NCI-H2029 treated with DMSO at 0.1 percent for 48 hours (cell line): ENCODE data around the gene ERN1.
A peak's percentile ranks its signal among the peaks of the same experiment; 100 is the strongest.

Source experiments
- DNase-seq: peaks from one replicate; lab custom pipeline; 2025; lab: John Stamatoyannopoulos, UW

Gene ERN1

DNA sequence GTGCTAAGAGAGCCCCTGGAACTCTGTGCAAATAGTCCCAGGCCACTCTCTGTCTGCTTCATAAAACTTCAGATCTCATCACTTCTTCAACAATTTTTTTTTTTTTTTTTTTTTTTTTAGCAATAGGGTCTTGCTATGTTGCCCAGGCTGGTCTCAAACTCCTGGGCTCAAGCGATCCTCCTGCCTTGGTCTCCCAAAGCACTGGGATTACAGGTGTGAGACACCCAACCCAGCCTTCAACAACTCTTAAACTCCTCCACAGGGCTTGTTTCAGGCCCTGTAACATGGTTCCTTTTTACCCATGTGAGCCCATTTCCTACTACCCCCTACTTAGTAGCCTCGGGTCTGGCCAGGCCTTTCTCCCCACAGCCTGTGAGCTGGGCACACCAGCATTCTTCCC lies 70.2 kb downstream of the ERN1 start:
- no peak for DNase-seq

DNA sequence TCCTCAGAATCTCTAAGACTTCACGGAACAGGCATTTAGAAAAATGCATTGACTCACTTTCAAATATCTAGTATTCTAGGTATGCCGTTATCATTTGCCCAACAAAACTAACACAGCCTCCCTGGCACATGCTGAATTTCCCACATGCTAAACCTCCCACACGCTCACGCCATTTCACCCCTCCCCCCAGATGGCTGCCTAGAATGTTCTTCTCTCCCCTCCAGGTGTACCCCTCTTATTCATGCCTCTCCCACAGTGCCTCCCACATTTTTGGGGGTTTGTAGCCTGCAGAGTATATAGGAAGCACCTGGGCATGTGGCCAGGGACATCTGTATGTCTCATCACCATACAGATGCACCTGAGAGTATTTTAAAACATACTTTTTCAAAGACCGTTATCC lies 71.3 kb downstream of the ERN1 start:
- DNase-seq: no peak

GRCh38 chr17:64057701-64058263 lies 72.2 kb downstream of the ERN1 start:
- DNase-seq: no peak

- no peak for DNase-seq
Observed at GRCh38 chr17:64056269-64057005, 73.5 kb downstream of the ERN1 start.

DNA sequence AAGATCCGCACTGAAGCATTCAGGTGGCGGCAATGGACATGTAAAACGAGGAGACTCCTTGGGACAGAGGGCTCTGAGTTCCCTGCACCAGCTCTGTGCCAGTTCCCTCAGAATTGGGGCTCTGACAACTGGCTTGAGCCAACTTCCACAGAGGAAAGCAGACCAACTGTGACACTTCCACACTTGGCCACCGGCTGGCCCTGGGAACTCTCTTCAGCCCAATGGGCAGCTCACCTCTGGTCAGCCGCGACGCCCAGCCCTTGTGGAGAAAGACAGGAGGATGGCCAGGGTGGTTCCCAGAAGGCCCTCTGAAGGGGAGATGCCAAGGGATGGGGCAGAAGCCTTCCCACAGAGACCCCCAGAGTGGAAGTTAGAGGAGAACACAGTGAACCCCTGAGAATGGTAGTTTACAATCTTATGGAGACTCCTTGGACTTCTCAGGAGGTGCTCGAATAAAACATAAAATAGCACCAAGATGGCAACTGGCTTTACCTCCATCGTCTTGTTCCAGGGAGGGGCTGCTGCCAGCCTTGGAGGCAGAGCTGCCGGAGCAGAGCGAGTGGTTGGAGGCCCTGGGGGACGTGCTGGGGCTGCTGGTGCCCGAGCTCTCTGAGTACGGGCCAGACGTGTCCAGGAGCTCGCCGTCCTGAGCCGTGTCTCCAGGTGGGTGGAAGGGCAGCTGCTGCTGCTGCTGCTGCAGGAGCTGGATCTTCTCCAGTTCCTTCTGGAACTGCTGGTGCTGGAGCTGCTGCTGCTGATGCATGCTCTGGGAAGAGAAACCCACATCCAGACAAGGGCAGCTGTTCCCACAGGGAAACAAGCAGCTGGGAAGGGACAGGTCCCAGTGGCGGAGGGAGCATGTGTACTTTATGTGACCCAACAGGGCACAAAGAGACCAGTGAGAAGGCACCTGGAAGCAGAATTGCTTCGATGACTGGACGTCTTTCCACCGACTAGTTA lies 74.5 kb downstream of the ERN1 start:
- no peak for DNase-seq

- DNase-seq: no peak
Observed at GRCh38 chr17:64054304-64054703, 75.6 kb downstream of the ERN1 start.

GRCh38 chr17:64053101-64053500 lies 76.8 kb downstream of the ERN1 start:
- DNase-seq: no peak

- no peak for DNase-seq
Observed at GRCh38 chr17:64051153-64051552, 78.8 kb downstream of the ERN1 start.

- no peak for DNase-seq
Observed at GRCh38 chr17:64048805-64049204, 81.1 kb downstream of the ERN1 start.

DNA sequence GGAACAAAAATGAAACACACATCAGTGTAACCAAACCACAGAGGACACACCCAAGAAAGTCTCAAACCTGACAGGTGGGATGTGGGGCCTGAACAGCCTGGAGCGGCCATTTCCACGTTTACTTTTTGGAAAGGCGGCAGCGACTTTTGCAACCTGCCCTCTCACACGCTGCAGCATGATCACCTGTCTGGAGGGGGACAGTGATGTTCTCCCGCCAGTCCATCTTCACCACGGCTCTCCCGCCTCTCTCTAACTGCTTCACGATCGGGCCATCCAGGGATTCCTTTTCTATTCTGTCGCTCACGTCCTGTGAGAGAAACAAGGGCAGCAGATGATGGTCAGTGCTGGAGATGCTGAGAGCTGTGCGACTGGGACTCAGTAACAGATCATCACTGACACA lies 84.8 kb downstream of the ERN1 start:
- no peak for DNase-seq

GRCh38 chr17:64042700-64043485 lies 87.1 kb downstream of the ERN1 start:
- DNase-seq: no peak

GRCh38 chr17:64041912-64042311 lies 88.0 kb downstream of the ERN1 start:
- DNase-seq: no peak

GRCh38 chr17:64040206-64040605 lies 89.7 kb downstream of the ERN1 start:
- no peak for DNase-seq

DNA sequence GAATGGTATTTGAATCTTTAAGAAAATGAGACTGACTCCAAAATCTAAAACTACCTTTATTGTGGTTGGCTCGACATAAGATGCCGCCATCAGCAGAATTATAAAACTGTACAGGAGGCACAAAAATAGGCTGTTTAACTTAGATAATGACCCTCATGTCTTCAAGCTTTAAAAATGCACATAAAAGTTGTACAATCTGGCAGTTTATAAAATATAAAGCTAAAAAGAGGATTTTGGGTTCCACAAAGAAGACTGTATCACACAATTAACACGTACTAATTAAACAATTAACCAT lies 90.9 kb downstream of the ERN1 start:
- DNase-seq: no peak

DNA sequence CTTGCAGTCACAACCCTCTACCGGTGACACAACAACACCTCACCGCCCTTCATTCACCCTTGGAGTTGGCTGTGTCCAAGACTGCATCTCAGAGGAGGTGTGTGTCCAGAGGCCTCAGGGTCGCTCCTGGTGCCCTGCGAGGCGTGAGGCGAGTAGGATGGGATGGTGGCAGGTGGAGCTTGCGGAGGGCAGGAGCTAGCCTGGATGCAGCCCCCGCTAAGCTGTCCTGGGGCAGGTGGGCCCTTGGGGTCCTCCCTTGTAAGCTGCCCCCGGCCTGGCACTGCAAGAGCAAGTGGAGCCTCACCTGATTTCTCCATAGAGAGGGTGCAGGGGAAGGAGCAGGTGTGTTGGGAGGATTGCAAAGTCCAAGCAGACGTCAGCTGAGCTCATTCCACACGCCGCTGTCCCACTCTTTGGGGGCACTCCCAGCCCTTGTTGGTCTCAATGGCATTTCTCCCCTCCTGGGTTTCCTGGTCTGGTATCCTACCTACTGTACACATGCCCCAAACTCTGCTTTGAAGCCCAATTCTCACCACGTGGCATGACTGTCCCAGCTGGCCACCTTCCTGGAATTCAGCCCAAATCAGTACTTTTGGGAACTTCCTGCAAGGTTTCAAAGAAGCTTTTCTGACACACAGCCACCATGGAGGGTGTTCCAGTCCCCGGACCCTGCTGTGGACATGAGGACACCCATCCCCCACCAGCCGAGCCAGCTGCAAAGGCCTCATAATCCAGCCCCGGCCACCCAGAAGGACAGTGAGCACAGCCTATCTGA lies 91.4 kb downstream of the ERN1 start:
- no peak for DNase-seq

DNA sequence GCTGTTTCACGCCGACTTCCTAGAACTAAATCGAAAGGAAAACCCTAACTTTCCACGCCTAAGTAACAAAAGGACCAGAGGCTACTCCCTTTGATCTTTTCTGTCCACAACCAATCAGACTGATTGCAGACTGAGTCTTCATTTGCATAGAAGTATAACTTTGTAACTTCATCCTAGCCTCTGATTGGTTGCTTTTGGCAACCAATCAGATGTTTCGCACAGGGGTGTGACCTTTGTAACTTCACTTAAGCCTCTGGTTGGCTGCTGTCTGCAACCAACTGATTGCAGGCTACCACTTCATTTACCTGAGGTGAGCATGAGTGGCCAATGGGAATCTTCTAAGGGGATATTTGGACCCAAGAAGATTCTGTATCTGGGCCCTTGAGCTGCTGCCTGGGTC lies 92.1 kb downstream of the ERN1 start:
- DNase-seq: no peak

DNA sequence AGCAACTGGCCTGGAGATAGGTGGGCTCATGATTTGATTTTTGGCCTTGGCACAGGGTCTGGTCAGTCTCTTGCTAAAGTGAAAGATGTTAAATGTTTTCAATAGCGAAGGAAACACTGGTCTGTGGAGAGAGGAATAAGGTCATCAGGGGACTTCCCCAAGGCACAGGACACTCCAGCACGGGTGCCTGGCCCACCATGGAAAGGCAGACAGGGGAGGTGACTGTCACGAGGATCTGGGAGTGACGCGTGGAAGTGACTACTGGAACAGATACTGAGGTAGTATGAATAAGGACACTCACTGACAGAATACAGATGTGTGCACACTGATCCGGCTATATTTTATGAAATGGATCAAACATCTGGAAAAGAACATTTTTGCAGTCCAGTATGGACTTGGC lies 92.8 kb downstream of the ERN1 start:
- no peak for DNase-seq

DNA sequence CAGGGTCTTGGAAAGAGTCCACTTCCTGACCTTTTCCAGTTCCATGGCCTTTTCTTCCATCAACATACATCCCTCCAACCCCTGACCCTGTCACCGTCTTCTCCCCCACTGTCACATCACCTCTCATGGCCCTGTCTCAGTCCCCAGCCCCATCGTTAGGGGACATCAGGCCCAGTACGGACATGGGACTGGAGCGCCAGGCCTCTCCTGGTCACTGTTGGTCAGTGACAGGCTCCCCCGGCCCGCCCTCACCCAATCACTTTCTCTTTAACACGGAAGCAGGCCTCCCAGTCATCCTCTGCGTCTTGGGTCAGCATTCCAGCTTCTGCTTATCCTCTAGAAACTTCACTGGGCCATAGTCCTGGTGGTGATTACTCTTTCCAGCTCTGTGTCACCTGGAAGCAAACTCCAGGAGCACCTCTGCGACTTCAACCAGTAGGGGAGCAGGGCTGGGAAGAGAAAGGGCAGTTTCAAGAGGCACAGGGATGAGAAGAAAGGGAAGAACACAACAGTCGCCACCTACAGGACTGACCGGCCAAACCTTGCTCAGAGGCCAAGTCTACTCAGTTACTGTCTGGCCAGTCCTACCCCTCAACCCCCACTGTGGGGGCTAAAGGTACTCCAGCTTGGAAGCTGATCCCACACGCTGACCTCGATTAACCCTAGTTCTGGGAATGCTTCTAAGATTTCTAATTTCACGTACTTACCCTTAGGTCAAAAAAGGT lies 93.6 kb downstream of the ERN1 start:
- DNase-seq: no peak

- DNase-seq: no peak
Observed at GRCh38 chr17:64032081-64032480, 97.9 kb downstream of the ERN1 start.

DNA sequence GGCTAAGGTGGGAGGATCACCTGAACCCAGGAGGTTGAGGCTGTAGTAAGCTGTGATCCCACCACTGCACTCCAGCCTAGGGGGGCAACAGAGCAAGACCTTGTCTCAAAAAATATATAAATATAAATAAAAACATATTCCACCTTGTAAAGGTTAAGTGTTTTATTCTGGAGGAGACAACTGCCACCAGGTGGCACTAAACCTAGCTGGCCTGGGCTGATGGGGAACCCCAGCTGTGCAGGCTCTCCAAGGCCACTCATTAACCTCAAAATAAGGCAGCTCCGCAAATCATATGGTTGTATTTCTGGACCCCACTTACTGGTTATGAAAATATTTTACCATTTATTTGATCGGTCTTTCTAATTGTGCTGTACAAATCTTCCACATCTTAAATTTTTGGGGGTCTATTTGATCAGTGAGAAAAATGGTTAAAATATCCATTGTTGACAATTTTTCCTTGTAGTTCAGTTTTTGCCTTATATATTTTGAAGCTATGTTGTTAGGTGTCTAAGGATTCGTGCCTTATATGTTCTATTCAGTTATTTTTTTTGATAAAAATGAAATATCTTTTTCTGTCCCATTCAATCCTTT lies 101.0 kb downstream of the ERN1 start:
- peak; percentile 12 for DNase-seq
